Renal cortical epithelial cell (primary cell): ENCODE data around the gene RBM38. TPM values are rescaled to one million over a fixed set of nuclear protein-coding genes. Genes with fewer than 3 reads are reported as not detected.

ENCODE experiments used
- DNase-seq: peaks from one replicate; pipeline ENCODE4 v3.0.0-alpha.2; 2011; ENCODE audit warnings: low read depth
- total RNA-seq: library from RNA; depleted of rRNA; stranded (reverse); fragments of >200 nt; gene quantifications from 2 replicates; pipeline ENCODE4 v1.2.3, GENCODE V29; 2014

Gene RBM38
- total RNA-seq, 1 donor from 2014 or later, result 14.8 TPM

GRCh38 chr20:57391439-57392301 lies 474 bp downstream of the RBM38 start:
- no peak for DNase-seq

GRCh38 chr20:57392512-57393271 lies 1.5 kb downstream of the RBM38 start:
- DNase-seq, result no peak

- DNase-seq, result peak; percentile 16
These were observed 2.3 kb downstream of the RBM38 start for GRCh38 chr20:57393321-57394120.

GRCh38 chr20:57394121-57395082 lies 3.2 kb downstream of the RBM38 start:
- no peak for DNase-seq

GRCh38 chr20:57395111-57395966 lies 4.1 kb downstream of the RBM38 start:
- peak; percentile 68 for DNase-seq

GRCh38 chr20:57396212-57396983 lies 5.2 kb downstream of the RBM38 start:
- no peak for DNase-seq

- DNase-seq, result no peak
These were observed 5.9 kb downstream of the RBM38 start for GRCh38 chr20:57396984-57397692.

GRCh38 chr20:57397693-57398108 lies 6.5 kb downstream of the RBM38 start:
- DNase-seq, result no peak

- DNase-seq, result no peak
These were observed 7.1 kb downstream of the RBM38 start for GRCh38 chr20:57398231-57398821.

- no peak for DNase-seq
These were observed 7.8 kb downstream of the RBM38 start for GRCh38 chr20:57398901-57399535.

GRCh38 chr20:57399587-57400155 lies 8.5 kb downstream of the RBM38 start:
- peak; percentile 43 for DNase-seq

GRCh38 chr20:57400231-57400701 lies 9.1 kb downstream of the RBM38 start:
- DNase-seq, result no peak

- DNase-seq, result no peak
These were observed 9.8 kb downstream of the RBM38 start for GRCh38 chr20:57400821-57401564.

GRCh38 chr20:57401565-57401918 lies 10.3 kb downstream of the RBM38 start:
- DNase-seq, result no peak

- DNase-seq, result no peak
These were observed 11.3 kb downstream of the RBM38 start for GRCh38 chr20:57402206-57403125.
